T-helper 17 cell (primary cell): ENCODE data around the gene LRFN3. TPM values are rescaled to one million over a fixed set of nuclear protein-coding genes. Genes with fewer than 3 reads are reported as not detected.
"Not testable (repeated sequence)": the region's sequence is repeated elsewhere in the genome, so short reads cannot be mapped to it uniquely, and the experiment has no call there.

Experiments used
- ATAC-seq: fragments of 150-1000 bp; cut with Tn5 transposase; 2 replicates; pipeline ENCODE4 v1.10.0; 2021; ENCODE audit warnings: mild to moderate bottlenecking, moderate library complexity
- DNase-seq, 3 donors: peaks; one replicate each; pipeline versions ENCODE4 v3.0.0 to v3.0.0-alpha.2; 2020 to 2021
- H3K9me3 ChIP-seq: one replicate; pipeline ENCODE4 v1.7.0; 2013; ENCODE audit warnings: low read length, mild to moderate bottlenecking; ENCODE audit not compliant: control insufficient read depth, poor library complexity, severe bottlenecking
- H3K27ac Mint-ChIP-seq: one replicate; pipeline ENCODE4 v1.8.0; 2022; ENCODE audit warnings: mild to moderate bottlenecking, moderate library complexity, mixed read lengths
- H3K27me3 Mint-ChIP-seq: one replicate; pipeline ENCODE4 v1.8.0; 2022; ENCODE audit warnings: mixed read lengths
- H3K36me3 Mint-ChIP-seq: one replicate; pipeline ENCODE4 v1.8.0; 2022; ENCODE audit warnings: low read depth, mixed read lengths
- H3K4me1 Mint-ChIP-seq: one replicate; pipeline ENCODE4 v1.8.0; 2022; ENCODE audit warnings: mild to moderate bottlenecking, mixed read lengths
- H3K4me3 Mint-ChIP-seq: one replicate; pipeline ENCODE4 v1.8.0; 2022; ENCODE audit warnings: mild to moderate bottlenecking, moderate library complexity, mixed read lengths
- total RNA-seq, 4 donors: library from RNA in 2 of 4; stranded (reverse) in 2 of 4; gene quantifications; one replicate each; pipeline ENCODE4 v1.2.3 and lab custom pipeline; 2022 to 2026

The LRFN3 gene
- total RNA-seq (1 to 10 TPM; 6.8 to 8.7 TPM), total RNA-seq (lab: John Stamatoyannopoulos, UW) (5.6 to 10.3 reads per million in 2 donors)

- H3K9me3 ChIP-seq: no peaks in the 10 kb centered on the region
- H3K36me3 Mint-ChIP-seq: peaks cover 20% of the 10 kb centered on the region
- H3K4me3 Mint-ChIP-seq: peak within 1 kb of the TSS; percentile 100
- peak within 1 kb of the TSS; percentile 96 for H3K27ac Mint-ChIP-seq
- H3K4me1 Mint-ChIP-seq: peaks cover 35% of the 10 kb centered on the region
- no peaks in the 10 kb centered on the region for H3K27me3 Mint-ChIP-seq
- ATAC-seq (no peak), DNase-seq (peak in 2 of 3 donors; percentile 36 to 40)
These were observed at the start of gene LRFN3 for GRCh38 chr19:35935911-35936737. TSS of gene LRFN3 (plus strand) at chr19:35936374. CDS start at chr19:35939426, 3,052 bp downstream.

DNA sequence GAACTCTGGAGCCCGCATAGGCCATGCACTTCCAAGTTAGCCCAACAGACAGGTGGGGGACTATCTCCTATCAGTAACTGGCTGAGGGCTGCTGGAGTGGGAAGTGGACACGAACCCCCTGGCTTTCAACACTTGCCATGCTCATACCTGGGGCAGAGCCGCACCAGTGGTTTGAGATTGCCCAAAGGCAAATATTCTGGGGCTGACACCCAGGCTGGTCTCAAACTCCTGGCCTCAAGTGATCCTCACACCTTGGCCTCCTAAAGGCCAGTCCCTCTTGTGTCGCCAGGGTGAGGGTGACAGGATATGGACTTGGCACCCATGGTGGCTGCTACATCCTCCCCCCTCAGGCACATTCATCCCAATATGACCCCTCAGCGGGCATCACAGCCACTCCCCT is 49.0 kb upstream of the LRFN3 start:
- no peaks in the 10 kb centered on the region for H3K9me3 ChIP-seq
- no peak overlapping the region for H3K4me3 Mint-ChIP-seq
- H3K27me3 Mint-ChIP-seq: no peaks in the 10 kb centered on the region
- H3K27ac Mint-ChIP-seq: peak overlapping the region; percentile 84
- H3K36me3 Mint-ChIP-seq: peaks cover 7% of the 10 kb centered on the region
- DNase-seq (no peak), ATAC-seq (no peak)
- H3K4me1 Mint-ChIP-seq: peaks cover 10% of the 10 kb centered on the region

- Mint-ChIP-seq H3K27ac (no peak overlapping the region), H3K36me3 (peaks cover 9% of the 10 kb centered on the region), H3K27me3 (no peaks in the 10 kb centered on the region), H3K4me3 (no peak overlapping the region), H3K4me1 (peaks cover 5% of the 10 kb centered on the region)
- no peak for ATAC-seq
- H3K9me3 ChIP-seq: no peaks in the 10 kb centered on the region
- no peak for DNase-seq
These were observed 47.8 kb upstream of the LRFN3 start for GRCh38 chr19:35888398-35888797.

GRCh38 chr19:35889370-35890112 is 46.6 kb upstream of the LRFN3 start:
- Mint-ChIP-seq H3K36me3 (peaks cover 9% of the 10 kb centered on the region), H3K4me1 (peaks cover 7% of the 10 kb centered on the region), H3K4me3 (peak overlapping the region; percentile 33), H3K27ac (no peak overlapping the region), H3K27me3 (no peaks in the 10 kb centered on the region)
- H3K9me3 ChIP-seq: no peaks in the 10 kb centered on the region
- ATAC-seq (no peak), DNase-seq (no peak)

- no peak for ATAC-seq
These were observed 46.0 kb upstream of the LRFN3 start for GRCh38 chr19:35890113-35890650.

GRCh38 chr19:35891819-35892218 is 44.4 kb upstream of the LRFN3 start:
- H3K4me3 Mint-ChIP-seq, H3K4me1 Mint-ChIP-seq, ATAC-seq, H3K27ac Mint-ChIP-seq, H3K9me3 ChIP-seq, H3K27me3 Mint-ChIP-seq, DNase-seq: not testable (repeated sequence)
- H3K36me3 Mint-ChIP-seq: peaks cover 12% of the 10 kb centered on the region

More at GRCh38 chr19:35890113-35890650, 46.0 kb upstream of the LRFN3 start:
- no peak for DNase-seq
- no peaks in the 10 kb centered on the region for H3K9me3 ChIP-seq
- Mint-ChIP-seq H3K4me3 (no peak overlapping the region), H3K36me3 (peaks cover 9% of the 10 kb centered on the region), H3K27ac (peak overlapping the region; percentile 19), H3K4me1 (peaks cover 7% of the 10 kb centered on the region), H3K27me3 (no peaks in the 10 kb centered on the region)

DNA sequence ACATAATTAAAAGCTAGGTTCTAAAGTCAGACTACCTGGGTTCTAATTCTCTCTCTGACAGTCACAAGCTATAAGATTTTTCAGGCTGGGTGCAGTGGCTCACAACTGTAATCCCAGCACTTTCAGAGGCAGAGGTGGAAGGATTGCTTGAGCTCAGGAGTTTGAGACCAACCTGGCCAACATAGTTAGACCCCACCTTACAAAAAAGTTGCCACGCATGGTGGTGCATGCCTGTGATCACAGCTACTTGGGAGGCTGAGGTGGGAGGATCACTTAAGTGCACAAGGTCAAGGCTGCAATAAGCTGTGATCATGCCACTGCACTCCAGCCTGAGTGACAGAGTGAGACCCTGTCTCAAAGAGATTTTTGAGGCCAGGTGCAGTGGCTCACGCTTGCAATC is 41.8 kb upstream of the LRFN3 start:
- H3K4me3 Mint-ChIP-seq: no peak overlapping the region
- H3K27ac Mint-ChIP-seq: no peak overlapping the region
- no peaks in the 10 kb centered on the region for H3K27me3 Mint-ChIP-seq
- H3K4me1 Mint-ChIP-seq: peaks cover 10% of the 10 kb centered on the region
- DNase-seq: no peak
- peaks cover 5% of the 10 kb centered on the region for H3K36me3 Mint-ChIP-seq
- ATAC-seq: no peak
- no peaks in the 10 kb centered on the region for H3K9me3 ChIP-seq

DNA sequence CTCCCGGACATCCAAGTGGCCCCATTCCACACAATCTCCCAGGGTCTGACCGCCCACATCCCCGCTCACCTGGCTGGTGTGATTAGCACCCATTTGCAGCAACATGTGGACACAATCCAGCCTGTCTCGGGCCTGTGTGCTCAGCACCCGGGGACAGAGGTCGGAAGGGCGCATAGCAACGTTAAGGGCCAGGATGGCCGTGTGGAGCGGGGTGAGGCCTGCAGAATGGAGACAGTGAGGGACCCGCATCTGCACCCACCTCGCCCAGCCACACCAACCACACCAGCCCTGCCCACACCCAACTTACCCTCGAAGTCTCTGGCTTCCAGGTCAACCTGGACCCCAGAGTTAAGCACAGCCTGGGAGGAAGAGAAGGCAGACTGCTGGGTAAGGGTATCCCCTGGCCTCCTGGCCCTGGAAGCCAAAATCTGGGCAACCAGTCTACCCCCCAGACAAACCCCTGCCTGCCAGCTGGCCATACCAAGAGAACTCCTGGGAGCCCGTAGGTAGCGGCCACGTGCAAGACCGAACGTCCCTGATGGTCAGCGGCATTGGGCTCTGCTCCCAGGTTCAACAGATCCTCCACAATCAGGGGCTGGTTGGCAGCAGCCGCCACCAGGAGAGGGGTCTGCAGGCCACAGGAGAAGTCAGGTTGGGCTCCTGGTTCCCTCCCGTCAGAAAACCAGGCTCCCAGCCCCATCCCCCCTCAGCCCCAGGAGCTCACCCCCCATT is 40.1 kb upstream of the LRFN3 start:
- peaks cover 5% of the 10 kb centered on the region for H3K36me3 Mint-ChIP-seq
- H3K27me3 Mint-ChIP-seq: no peaks in the 10 kb centered on the region

GRCh38 chr19:35896643-35897040 is 39.5 kb upstream of the LRFN3 start:
- ATAC-seq (no peak), DNase-seq (no peak)
- peaks cover 16% of the 10 kb centered on the region for H3K4me1 Mint-ChIP-seq
- H3K27ac Mint-ChIP-seq: no peak overlapping the region
- peaks cover 5% of the 10 kb centered on the region for H3K36me3 Mint-ChIP-seq
- H3K4me3 Mint-ChIP-seq: peak overlapping the region; percentile 52
- no peaks in the 10 kb centered on the region for H3K9me3 ChIP-seq
- no peaks in the 10 kb centered on the region for H3K27me3 Mint-ChIP-seq

More for the DNA sequence above, 40.1 kb upstream of the LRFN3 start:
- H3K9me3 ChIP-seq: no peaks in the 10 kb centered on the region
- peaks cover 16% of the 10 kb centered on the region for H3K4me1 Mint-ChIP-seq
- H3K27ac Mint-ChIP-seq: no peak overlapping the region
- no peak overlapping the region for H3K4me3 Mint-ChIP-seq
- DNase-seq (no peak), ATAC-seq (no peak)

- ATAC-seq (no peak), DNase-seq (no peak)
- H3K27ac Mint-ChIP-seq: peak overlapping the region; percentile 100
- no peaks in the 10 kb centered on the region for H3K27me3 Mint-ChIP-seq
- peaks cover 28% of the 10 kb centered on the region for H3K4me1 Mint-ChIP-seq
- peaks cover 5% of the 10 kb centered on the region for H3K36me3 Mint-ChIP-seq
- peak overlapping the region; percentile 98 for H3K4me3 Mint-ChIP-seq
- no peaks in the 10 kb centered on the region for H3K9me3 ChIP-seq
These were observed 38.3 kb upstream of the LRFN3 start for GRCh38 chr19:35897706-35898451.

- Mint-ChIP-seq H3K36me3 (peaks cover 3% of the 10 kb centered on the region), H3K4me1 (peaks cover 34% of the 10 kb centered on the region), H3K4me3 (peak overlapping the region; percentile 98), H3K27me3 (no peaks in the 10 kb centered on the region), H3K27ac (peak overlapping the region; percentile 100)
- H3K9me3 ChIP-seq: no peaks in the 10 kb centered on the region
- DNase-seq (no peak), ATAC-seq (no peak)
These were observed 37.7 kb upstream of the LRFN3 start for GRCh38 chr19:35898499-35898809.

DNA sequence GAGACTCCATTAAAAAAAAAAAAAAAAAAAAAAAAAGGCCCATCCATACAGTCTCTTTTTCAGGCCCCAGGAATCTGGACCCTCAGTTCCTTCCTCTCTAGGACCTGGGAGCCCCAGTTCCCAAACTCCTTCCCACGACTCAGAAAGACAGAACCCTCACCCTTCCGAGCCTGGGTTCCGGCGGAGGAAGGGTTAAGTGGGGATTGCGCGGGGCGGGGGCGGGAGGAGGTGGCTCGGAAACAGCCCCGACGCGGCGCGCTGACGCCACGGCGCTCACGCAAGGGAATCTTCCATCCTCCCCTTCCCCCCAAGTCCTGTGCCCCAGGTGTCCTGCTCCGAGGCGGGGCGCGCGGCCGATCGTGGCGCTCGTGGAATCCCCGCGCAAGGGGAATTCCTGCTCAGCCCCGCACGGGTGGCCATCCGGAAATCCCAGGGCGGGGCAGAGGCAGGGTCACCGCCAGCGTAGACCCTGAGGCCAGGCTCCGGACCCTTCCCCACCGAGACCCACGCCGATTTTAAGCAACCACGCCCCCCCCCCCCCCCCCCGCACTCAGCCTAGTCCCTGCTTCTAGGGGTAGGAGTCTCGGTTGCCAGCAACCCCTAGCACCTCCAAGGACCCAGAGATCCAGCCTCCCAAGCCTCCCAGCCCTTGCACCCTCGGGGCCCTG is 36.5 kb upstream of the LRFN3 start:
- no peaks in the 10 kb centered on the region for H3K9me3 ChIP-seq
- peak overlapping the region; percentile 98 for H3K4me3 Mint-ChIP-seq
- ATAC-seq: peak; percentile 72
- H3K27ac Mint-ChIP-seq: peak overlapping the region; percentile 100
- H3K36me3 Mint-ChIP-seq: peaks cover 6% of the 10 kb centered on the region
- no peaks in the 10 kb centered on the region for H3K27me3 Mint-ChIP-seq
- peaks cover 42% of the 10 kb centered on the region for H3K4me1 Mint-ChIP-seq
- DNase-seq: peak; percentile 77 to 84 (median 81)
